Epithelial cell of proximal tubule (primary cell): ENCODE results near the gene ATXN7. TPM values are rescaled to one million over a fixed set of nuclear protein-coding genes. Genes with fewer than 3 reads are reported as not detected.

ENCODE experiments used
- DNase-seq: peaks from one replicate; pipeline ENCODE4 v3.0.0-alpha.2; 2011; ENCODE audit warnings: low read depth
- H3K4me3 ChIP-seq: 2 replicates; pipeline ENCODE4 v1.5.1; 2011; ENCODE audit warnings: low read depth, mild to moderate bottlenecking, low read length
- CTCF ChIP-seq: conservative IDR thresholded peaks from 2 replicates; pipeline ENCODE4 v1.5.1; 2012; ENCODE audit warnings: low read depth, mild to moderate bottlenecking, low read length
- total RNA-seq: library from RNA; depleted of rRNA; stranded (reverse); fragments of >200 nt; gene quantifications from 2 replicates; pipeline ENCODE4 v1.2.3, GENCODE V29; 2015

ATXN7 gene
- total RNA-seq, 1 donor from 2014 or later: 16.7 TPM

- DNase-seq: no peak
- no peak overlapping the region for H3K4me3 ChIP-seq
- TF ChIP-seq CTCF: no peak
Measured at GRCh38 chr3:63943678-63944077, 80.0 kb downstream of the ATXN7 start.

GRCh38 chr3:63945558-63946096 is 82.0 kb downstream of the ATXN7 start:
- no peak for DNase-seq
- TF ChIP-seq CTCF: no peak
- H3K4me3 ChIP-seq: no peak overlapping the region

- DNase-seq: no peak
- no peak overlapping the region for H3K4me3 ChIP-seq
- no peak for TF ChIP-seq CTCF
Measured at GRCh38 chr3:63946753-63947152, 83.1 kb downstream of the ATXN7 start.

GRCh38 chr3:63947594-63947993 is 83.9 kb downstream of the ATXN7 start:
- no peak overlapping the region for H3K4me3 ChIP-seq
- TF ChIP-seq CTCF: no peak
- DNase-seq: no peak

GRCh38 chr3:63949005-63949404 is 85.3 kb downstream of the ATXN7 start:
- no peak for TF ChIP-seq CTCF
- no peak for DNase-seq
- H3K4me3 ChIP-seq: no peak overlapping the region

- TF ChIP-seq CTCF: no peak
- DNase-seq: no peak
- H3K4me3 ChIP-seq: no peak overlapping the region
Measured at GRCh38 chr3:63950698-63951097, 87.0 kb downstream of the ATXN7 start.

GRCh38 chr3:63951492-63952247 is 88.0 kb downstream of the ATXN7 start:
- H3K4me3 ChIP-seq: no peak overlapping the region
- no peak for TF ChIP-seq CTCF
- DNase-seq: no peak
